Measurements from ENCODE around the gene CMSS1. TPM values are rescaled to one million over a fixed set of nuclear protein-coding genes. Genes with fewer than 3 reads are reported as not detected.
A peak's percentile ranks its signal among the peaks of the same experiment; 100 is the strongest.
"Not testable (repeated sequence)": the region's sequence is repeated elsewhere in the genome, so short reads cannot be mapped to it uniquely, and the experiment has no call there.

Gene CMSS1
- total RNA-seq, 2 donors from 2014 or later, result 18.1 to 22.7 TPM

GRCh38 chr3:99838755-99839154 is 21.1 kb downstream of the CMSS1 start:
- ATAC-seq (ENCODE audit: insufficient number of reproducible peaks, low FRiP score, low read depth) (no peak), DNase-seq (ENCODE audit: low spot score) (no peak)
- H3K27me3 ChIP-seq (replicated peaks; ENCODE audit: insufficient read depth), result no peaks in the 10 kb centered on the region
- H3K36me3 ChIP-seq, result no peaks in the 10 kb centered on the region
- peaks cover 2 to 23% of the 10 kb centered on the region in 2 donors for H3K4me1 ChIP-seq (ENCODE audit: control insufficient read depth in 1 of 2, low read depth in 2 of 2)
- peak overlapping the region in 1 of 2 donors; percentile 1 for H3K27ac ChIP-seq
- H3K9me3 ChIP-seq, result no peaks in the 10 kb centered on the region
- TF ChIP-seq CTCF (IDR thresholded peaks at IDR 0.05), result no peak
- H3K4me3 ChIP-seq, result no peak overlapping the region

DNA sequence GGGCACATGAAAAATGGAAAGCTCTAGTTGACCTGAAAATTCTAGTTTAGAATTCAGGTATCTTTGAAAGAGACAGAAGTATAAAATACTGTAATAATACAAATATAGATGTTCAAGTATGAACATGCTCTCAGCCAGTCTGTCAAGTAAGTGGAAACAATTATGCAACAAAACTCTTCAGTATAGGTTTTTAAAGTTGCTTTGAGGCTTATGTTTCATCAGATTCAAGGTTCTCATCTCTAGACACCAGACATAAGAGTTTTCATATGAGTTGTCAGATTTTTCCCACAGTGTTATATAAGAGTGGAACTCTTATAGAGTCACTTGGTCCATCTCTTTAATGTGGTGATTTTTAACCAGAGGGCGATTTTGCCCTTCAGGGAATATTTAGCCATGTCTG is 22.0 kb downstream of the CMSS1 start:
- no peak for TF ChIP-seq CTCF (IDR thresholded peaks at IDR 0.05)
- peaks cover 6 to 25% of the 10 kb centered on the region in 2 donors for H3K4me1 ChIP-seq (ENCODE audit: control insufficient read depth in 1 of 2, low read depth in 2 of 2)
- no peak overlapping the region for H3K27ac ChIP-seq
- H3K4me3 ChIP-seq, result no peak overlapping the region
- ATAC-seq (ENCODE audit: insufficient number of reproducible peaks, low FRiP score, low read depth) (no peak), DNase-seq (ENCODE audit: low spot score) (no peak)
- H3K27me3 ChIP-seq (replicated peaks; ENCODE audit: insufficient read depth), result no peaks in the 10 kb centered on the region
- H3K9me3 ChIP-seq, result no peaks in the 10 kb centered on the region
- H3K36me3 ChIP-seq, result no peaks in the 10 kb centered on the region

DNA sequence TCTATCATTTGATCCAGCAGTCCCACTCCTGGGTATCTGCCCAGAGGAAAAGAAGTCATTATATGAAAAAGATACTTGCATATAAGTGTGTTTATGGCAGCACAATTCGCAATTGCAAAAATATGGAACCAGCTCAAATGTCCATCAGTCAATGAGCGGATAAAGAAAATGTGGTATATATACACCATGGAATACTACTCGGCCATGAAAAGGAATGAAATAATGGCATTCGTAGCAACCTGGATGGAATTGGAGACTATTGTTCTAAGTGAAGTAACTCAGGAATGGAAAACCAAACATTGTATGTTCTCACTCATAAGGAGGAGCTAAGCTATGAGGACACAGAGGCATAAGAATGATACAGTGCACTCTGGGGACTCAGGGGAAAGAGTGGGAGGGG is 24.3 kb downstream of the CMSS1 start:
- H3K36me3 ChIP-seq; ATAC-seq (ENCODE audit: insufficient number of reproducible peaks, low FRiP score, low read depth); H3K4me3 ChIP-seq; H3K27ac ChIP-seq; H3K9me3 ChIP-seq; DNase-seq (ENCODE audit: low spot score); H3K27me3 ChIP-seq (replicated peaks; ENCODE audit: insufficient read depth): not testable (repeated sequence)
- H3K4me1 ChIP-seq (ENCODE audit: control insufficient read depth in 1 of 2, low read depth in 2 of 2), result peaks cover 6 to 48% of the 10 kb centered on the region in 2 donors

DNA sequence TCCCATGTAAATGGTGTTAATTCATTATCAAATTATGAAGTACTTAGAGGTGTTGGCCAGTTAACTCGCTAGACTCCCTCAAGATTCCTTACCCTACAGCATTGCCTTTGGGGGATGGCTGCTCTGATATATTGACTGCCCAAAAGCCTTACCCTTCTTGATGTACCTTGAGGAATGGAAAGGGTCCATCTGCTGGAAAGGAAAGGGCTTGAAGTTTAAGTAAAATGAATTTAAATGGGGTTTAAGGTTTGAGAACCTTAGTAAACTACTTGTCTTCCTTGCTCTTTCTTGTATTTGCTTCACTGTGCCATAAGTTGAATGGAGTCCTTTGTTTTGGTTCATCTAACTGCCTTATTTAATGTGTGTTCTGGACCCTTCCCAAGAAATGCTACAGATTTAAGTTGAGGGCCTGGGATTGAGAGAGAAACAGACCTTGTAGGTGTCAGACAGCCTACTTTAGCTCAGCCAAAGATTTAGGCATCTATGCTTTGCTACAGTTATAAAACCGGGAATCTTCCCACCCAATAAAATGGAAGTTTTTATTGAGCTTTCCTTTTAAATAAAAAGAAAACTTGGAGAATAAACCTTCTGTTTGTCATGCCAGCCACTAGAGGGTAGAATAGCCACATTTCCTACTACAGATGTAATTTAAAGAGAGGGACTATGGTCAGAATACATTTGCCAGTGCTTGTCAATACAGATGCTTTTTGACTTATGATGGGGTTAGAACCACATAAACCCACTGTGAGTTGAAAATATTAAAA is 25.3 kb downstream of the CMSS1 start:
- TF ChIP-seq CTCF (IDR thresholded peaks at IDR 0.05), result peak; percentile 72
- no peak for ATAC-seq (ENCODE audit: insufficient number of reproducible peaks, low FRiP score, low read depth)
- H3K9me3 ChIP-seq, result no peaks in the 10 kb centered on the region

DNA sequence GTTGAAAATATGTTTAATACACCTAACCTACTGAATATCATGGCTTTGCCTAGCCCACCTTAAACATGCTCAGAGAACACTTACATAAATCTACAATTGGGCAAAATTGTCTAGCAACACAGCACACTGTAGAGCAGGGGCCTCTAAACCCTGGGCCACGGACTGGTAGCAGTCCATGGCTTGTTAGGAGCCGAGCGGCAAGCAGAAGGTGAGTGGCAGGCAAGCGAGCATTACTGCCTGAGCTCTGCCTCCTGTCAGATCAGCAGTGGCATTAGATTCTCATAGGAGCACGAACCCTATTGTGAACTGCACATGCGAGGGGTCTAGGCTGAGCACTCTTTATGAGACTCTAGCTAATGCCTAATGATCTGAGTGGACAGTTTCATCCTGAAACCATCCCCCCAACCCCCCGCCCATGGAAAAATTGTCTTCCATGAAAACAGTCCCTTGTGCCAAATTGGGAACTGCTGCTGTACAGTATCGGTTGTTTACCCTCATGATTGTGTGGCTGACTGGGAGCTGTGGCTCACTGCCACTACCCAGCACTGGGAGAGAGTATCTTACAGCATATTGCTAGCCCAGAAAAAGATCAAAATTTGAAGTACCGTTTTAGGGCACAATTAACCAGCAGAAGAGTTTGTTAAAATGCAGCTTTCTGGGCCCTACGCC is 26.1 kb downstream of the CMSS1 start:
- Histone ChIP-seq H3K27ac (peak overlapping the region; percentile 36 to 76), H3K27me3 (replicated peaks; ENCODE audit: insufficient read depth) (no peaks in the 10 kb centered on the region), H3K4me1 (ENCODE audit: control insufficient read depth in 1 of 2, low read depth in 2 of 2) (peaks cover 6 to 62% of the 10 kb centered on the region in 2 donors), H3K9me3 (no peaks in the 10 kb centered on the region), H3K36me3 (no peaks in the 10 kb centered on the region), H3K4me3 (peak overlapping the region; percentile 15)
- no peak for DNase-seq (ENCODE audit: low spot score)
- no peak for TF ChIP-seq CTCF (IDR thresholded peaks at IDR 0.05)
- ATAC-seq (ENCODE audit: insufficient number of reproducible peaks, low FRiP score, low read depth), result no peak

More for the DNA sequence above, 25.3 kb downstream of the CMSS1 start:
- H3K4me1 ChIP-seq (ENCODE audit: control insufficient read depth in 1 of 2, low read depth in 2 of 2), result peaks cover 6 to 58% of the 10 kb centered on the region in 2 donors
- DNase-seq (ENCODE audit: low spot score), result no peak
- H3K27me3 ChIP-seq (replicated peaks; ENCODE audit: insufficient read depth), result no peaks in the 10 kb centered on the region
- no peaks in the 10 kb centered on the region for H3K36me3 ChIP-seq
- H3K4me3 ChIP-seq, result peak overlapping the region; percentile 15
- peak overlapping the region; percentile 55 to 76 for H3K27ac ChIP-seq
